H1 (cell line): Measurements from ENCODE around the gene OSBPL3.

ENCODE experiments used
- BCL11A ChIP-seq, 2 experiments: IDR thresholded peaks; one replicate each; pipeline ENCODE4 v1.6.1; 2011; ENCODE audit warnings: low read depth in 2 of 2, low read length in 2 of 2, mild to moderate bottlenecking in 2 of 2
- CTCF ChIP-seq, 3 experiments: IDR thresholded peaks; 1 replicate in 2 of 3; 2 replicates in 1 of 3; pipeline versions ENCODE4 v1.5.1 to v1.6.1; 2011; ENCODE audit warnings: low read length in 3 of 3, mild to moderate bottlenecking in 3 of 3, inconsistent platforms in 2 of 3, low read depth in 1 of 3, moderate library complexity in 1 of 3; ENCODE audit not compliant: insufficient read depth in 1 of 3; ENCODE audit errors: control extremely low read depth in 1 of 3
- POLR2A ChIP-seq, 2 experiments: IDR thresholded peaks; 1 replicate in 1 of 2; 2 replicates in 1 of 2; pipeline ENCODE4 v1.6.1; 2011; ENCODE audit warnings: low read depth in 2 of 2, low read length in 2 of 2, mild to moderate bottlenecking in 2 of 2; ENCODE audit errors: control extremely low read depth in 1 of 2

GRCh38 chr7:24821045-24821753 lies 158.8 kb downstream of the OSBPL3 start:
- no peak for TF ChIP-seq POLR2A (IDR thresholded peaks at IDR 0.05; ENCODE audit: control extremely low read depth in 1 of 2, low read depth in 2 of 2, low read length in 2 of 2)
- no peak for TF ChIP-seq BCL11A (IDR thresholded peaks at IDR 0.05; ENCODE audit: low read depth in 2 of 2, low read length in 2 of 2)
- TF ChIP-seq CTCF (IDR thresholded peaks at IDR 0.05; ENCODE audit: control extremely low read depth in 1 of 3, insufficient read depth in 1 of 3, low read depth in 1 of 3, low read length in 3 of 3) = no peak
